Measurements from ENCODE around the gene ZBTB17.

The ZBTB17 gene

GRCh38 chr1:15946571-15947381 lies 29.1 kb downstream of the ZBTB17 start:
- DNase-seq, result no peak

- DNase-seq, result no peak
Measured at GRCh38 chr1:15945832-15946448, 30.0 kb downstream of the ZBTB17 start.

- DNase-seq, result no peak
Measured at GRCh38 chr1:15945011-15945831, 30.7 kb downstream of the ZBTB17 start.

- no peak for DNase-seq
Measured at GRCh38 chr1:15944308-15945010, 31.4 kb downstream of the ZBTB17 start.

DNA sequence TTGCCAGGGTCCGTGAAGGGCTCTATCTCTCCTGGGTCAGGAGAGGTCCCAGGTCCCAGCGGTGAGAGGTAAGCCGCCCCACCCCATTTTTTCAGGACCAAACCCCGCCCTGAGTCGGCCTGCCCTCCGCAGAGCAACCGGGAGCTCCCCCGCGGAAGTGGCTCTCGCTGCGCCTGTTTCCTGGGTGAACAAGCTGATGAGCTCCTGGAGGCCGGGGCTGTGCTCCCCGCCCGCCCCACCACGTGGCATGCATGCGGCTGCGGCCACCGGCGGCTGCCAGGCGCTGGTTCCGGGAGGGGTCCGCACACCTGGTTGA lies 32.0 kb downstream of the ZBTB17 start:
- DNase-seq, result no peak

GRCh38 chr1:15943328-15943991 lies 32.4 kb downstream of the ZBTB17 start:
- no peak for DNase-seq

DNA sequence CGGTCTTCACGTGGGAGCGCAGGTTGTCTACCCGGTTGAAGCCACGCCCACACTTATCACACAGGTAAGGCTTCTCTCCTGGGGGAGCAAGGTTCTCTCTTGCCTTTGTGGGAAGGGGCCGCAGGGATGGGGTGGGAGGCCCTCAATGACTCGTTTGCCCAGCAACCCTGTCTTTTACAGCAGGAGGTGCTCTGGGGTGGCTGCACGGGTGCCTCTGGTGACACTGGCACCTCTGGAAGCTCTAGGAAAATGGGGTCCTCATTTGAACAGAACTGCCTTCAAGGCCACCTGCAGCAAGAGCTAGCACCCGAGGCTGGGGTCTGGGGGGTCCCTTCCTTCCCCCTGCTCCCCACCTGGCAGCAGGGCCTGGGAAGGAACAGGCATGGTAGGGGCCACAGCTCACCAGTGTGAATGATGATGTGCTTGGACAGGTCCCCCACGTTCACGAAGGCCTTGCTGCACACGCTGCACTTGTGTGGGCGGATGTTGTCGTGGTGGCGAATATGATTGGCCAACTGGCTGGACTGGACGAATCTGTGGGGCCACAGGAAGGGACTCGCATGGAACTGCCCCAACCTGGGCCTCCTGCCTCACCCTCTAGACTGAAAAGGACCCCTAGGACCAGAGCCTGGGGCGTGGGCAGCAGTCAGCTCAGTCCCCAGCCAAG lies 33.1 kb downstream of the ZBTB17 start:
- no peak for DNase-seq

DNA sequence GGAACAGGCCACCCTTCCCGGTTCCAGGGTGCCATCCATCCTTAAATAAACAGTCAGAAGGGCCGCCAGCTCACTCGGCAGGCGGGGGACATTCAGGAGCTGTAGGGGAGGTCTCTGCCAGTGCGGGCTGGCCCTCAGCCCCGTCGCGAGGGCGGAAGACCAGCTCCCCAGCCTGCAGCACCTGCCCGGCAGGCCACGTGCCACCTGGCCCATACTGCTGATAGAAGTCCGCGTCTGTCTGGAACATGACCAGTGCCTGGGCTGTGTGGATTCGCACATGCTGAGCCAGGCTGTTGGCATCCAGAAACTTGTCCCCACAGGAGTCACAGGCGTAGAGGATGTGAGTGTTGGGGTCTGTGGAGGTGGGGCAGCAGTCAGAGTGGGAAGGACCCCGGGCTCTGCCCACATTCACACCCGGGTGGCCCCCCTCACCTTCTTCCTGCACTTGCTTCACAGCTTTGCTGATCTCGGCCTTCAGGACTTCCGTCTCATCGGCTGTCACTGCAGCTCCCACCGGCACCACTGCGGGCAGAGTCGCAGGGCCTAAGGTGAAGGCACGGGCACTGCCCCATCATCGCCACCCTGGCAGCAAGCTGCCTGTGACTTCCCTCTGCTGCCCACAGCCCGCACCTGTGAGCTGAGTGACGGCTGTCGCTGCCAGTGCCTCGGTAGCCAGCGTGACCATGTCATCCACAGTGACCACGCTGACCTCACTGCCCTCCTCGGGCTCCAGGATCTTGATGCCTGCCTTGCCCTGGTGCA lies 33.8 kb downstream of the ZBTB17 start:
- DNase-seq, result no peak

DNA sequence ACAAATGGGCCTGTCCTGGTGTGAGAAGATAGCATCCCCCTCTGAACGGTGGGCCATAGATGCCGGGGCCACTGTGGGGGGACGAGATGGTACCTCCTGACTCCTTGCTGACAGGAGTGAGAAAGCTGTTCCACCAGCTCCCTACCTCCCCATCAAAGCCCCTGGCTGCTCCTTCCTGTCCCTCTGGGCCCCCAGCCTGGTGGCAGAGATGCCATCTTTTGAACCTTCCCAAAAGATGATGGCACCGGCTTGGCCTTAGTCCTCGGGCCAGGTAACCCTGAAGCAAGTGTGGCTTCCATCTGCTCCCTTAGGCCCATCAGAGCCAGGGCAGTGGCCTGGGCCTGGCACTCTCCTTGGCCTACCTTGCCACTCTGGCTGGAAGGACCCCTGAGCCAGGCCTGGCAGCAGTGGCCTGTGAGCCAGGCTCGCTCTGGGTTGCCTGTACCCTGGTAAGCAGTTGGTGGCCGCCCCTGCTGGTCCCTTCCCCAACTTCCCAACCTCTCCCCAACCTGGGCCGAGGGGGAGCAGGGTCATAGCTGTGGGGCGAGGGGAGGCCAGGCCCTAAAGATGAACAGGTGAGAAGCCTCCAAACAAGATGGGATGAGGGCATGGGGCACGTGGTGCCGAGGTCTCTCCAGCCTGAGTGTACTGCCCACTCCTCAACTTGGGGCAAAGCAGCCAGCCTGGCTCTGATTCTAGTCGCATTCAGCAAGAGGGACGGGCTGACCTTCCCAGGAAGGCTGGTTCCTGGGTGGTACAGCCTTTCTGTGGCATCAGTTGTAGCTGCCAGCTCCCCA lies 34.7 kb downstream of the ZBTB17 start:
- no peak for DNase-seq

- no peak for DNase-seq
Measured at GRCh38 chr1:15940110-15941043, 35.5 kb downstream of the ZBTB17 start.

DNA sequence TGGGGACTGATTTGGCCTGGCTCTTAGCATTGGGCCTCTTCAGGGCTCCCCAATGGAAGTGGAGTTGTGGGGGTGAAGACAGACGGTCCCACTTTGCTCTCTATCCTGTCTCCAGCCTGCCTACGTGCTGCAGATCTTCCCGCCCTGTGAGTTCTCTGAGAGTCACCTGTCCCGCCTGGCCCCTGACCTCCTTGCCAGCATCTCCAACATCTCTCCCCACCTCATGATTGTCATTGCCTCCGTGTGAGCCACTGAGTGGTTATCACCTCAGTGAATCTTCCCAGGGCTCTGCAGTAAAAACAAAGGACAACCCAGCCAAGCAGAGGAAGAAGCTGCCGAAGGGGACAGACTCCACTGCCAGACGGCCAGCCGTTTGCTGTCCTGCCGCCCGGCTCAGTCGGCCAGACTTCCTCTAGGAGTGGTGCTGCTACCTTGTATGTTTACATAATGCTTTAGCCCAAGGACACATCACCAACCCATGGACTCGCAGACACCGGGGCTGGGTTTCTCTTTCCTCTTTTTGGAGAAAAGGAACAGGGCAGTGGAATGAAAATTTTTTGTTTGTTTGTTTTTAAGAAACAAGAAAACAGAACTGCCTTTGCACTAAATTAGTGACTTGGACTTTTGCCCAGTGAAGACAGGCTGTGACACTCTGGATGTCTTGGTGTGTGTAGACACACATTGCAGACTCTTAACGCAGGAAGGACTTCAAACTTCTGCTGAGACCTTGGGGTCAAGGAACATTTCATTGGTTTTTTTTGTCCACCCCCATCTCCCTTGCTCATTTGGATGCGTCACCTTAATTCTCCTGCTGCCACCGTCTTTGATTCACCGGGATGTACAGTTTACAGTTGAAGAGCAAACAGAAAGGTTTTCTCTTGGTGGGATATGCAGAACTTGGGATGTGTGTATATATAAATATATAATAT lies 36.5 kb downstream of the ZBTB17 start:
- DNase-seq, result no peak

GRCh38 chr1:15938628-15939161 lies 37.2 kb downstream of the ZBTB17 start:
- no peak for DNase-seq

- DNase-seq, result no peak
Measured at GRCh38 chr1:15937706-15938168, 38.2 kb downstream of the ZBTB17 start.

- DNase-seq, result no peak
Measured at GRCh38 chr1:15937146-15937545, 38.8 kb downstream of the ZBTB17 start.

DNA sequence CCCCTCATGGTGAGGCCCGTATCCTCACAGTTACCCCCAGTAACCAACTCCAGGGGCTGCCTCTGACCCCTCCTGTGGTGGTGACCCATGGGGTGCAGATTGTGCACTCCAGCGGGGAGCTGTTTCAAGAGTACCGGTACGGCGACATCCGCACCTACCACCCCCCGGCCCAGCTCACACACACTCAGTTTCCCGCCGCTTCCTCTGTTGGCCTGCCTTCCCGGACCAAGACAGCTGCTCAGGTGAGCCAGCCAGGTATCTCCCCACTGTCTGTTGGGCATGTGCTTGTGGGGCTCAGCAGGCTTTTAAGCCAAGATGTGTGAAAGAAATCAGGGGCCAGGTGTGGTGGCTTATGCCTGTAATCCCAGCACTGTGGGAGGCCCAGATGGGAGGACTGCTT lies 39.9 kb downstream of the ZBTB17 start:
- DNase-seq, result no peak

- DNase-seq, result no peak
Measured at GRCh38 chr1:15935056-15935950, 40.6 kb downstream of the ZBTB17 start.
